ENCODE results near the gene AUH.

- no peak for TF ChIP-seq CTCF (IDR thresholded peaks at IDR 0.05)
- no peak for TF ChIP-seq ZFX (IDR thresholded peaks at IDR 0.05; ENCODE audit: borderline replicate concordance)
These were observed 27.7 kb downstream of the AUH start for GRCh38 chr9:91334053-91334452.

All from 22Rv1 (cell line).